HepG2 (cell line): ENCODE results near the gene POLR3K. TPM values are rescaled to one million over a fixed set of nuclear protein-coding genes. Genes with fewer than 3 reads are reported as not detected.

Experiments
- AGO2 ChIP-seq: fragments of 200-400 bp; formaldehyde crosslinking; optimal IDR thresholded peaks from 2 replicates; pipeline ENCODE3; 2017; ENCODE audit warnings: mild to moderate bottlenecking, low read depth, low read length, moderate library complexity
- CENPX ChIP-seq: sonication (generic); formaldehyde crosslinking; IDR thresholded peaks from 2 replicates; pipeline ENCODE4 v1.9.0; 2021; ENCODE audit warnings: mild to moderate bottlenecking, missing genetic modification reagents, moderate library complexity
- ELF1 ChIP-seq: sonication (generic); formaldehyde crosslinking; IDR thresholded peaks from 2 replicates; pipeline ENCODE4 v1.4.0; 2020; ENCODE audit warnings: missing genetic modification reagents
- FOXA3 ChIP-seq: IDR thresholded peaks from 2 replicates; pipeline ENCODE4 v1.6.1; 2016; ENCODE audit warnings: missing genetic modification reagents, missing compliant biosample characterization
- GMEB2 ChIP-seq: IDR thresholded peaks from 2 replicates; pipeline ENCODE4 v1.6.1; 2016; ENCODE audit warnings: missing biosample characterization, missing genetic modification reagents, low read depth
- HOXA7 ChIP-seq: sonication (generic); formaldehyde crosslinking; IDR thresholded peaks from 2 replicates; pipeline ENCODE4 v1.8.1; 2022; ENCODE audit warnings: mild to moderate bottlenecking, missing genetic modification reagents, moderate library complexity
- HOXD1 ChIP-seq: sonication (generic); formaldehyde crosslinking; IDR thresholded peaks from 2 replicates; pipeline ENCODE4 v1.5.0; 2020; ENCODE audit warnings: missing genetic modification reagents
- KAT7 ChIP-seq: IDR thresholded peaks from 2 replicates; pipeline ENCODE4 v1.6.1; 2018; ENCODE audit warnings: borderline replicate concordance, missing compliant biosample characterization
- KDM4B ChIP-seq: sonication (generic); formaldehyde crosslinking; IDR thresholded peaks from 2 replicates; pipeline ENCODE4 v1.4.0; 2020; ENCODE audit warnings: missing genetic modification reagents
- MAF1 ChIP-seq: sonication (generic); formaldehyde crosslinking; IDR thresholded peaks from 2 replicates; pipeline ENCODE4 v1.5.0; 2020; ENCODE audit warnings: missing genetic modification reagents, borderline replicate concordance
- MEIS2 ChIP-seq: sonication (generic); formaldehyde crosslinking; IDR thresholded peaks from 2 replicates; pipeline ENCODE4 v1.9.0; 2021; ENCODE audit warnings: mild to moderate bottlenecking, missing genetic modification reagents
- POLR2G ChIP-seq: fragments of 200-400 bp; formaldehyde crosslinking; IDR thresholded peaks from 2 replicates; pipeline ENCODE4 v1.6.1; 2018; ENCODE audit warnings: mild to moderate bottlenecking, low read depth, low read length, moderate library complexity
- SMAD9 ChIP-seq: sonication (generic); formaldehyde crosslinking; IDR thresholded peaks from 2 replicates; pipeline ENCODE4 v1.5.1; 2020; ENCODE audit warnings: mild to moderate bottlenecking, missing genetic modification reagents
- SP2 ChIP-seq: sonication (generic); formaldehyde crosslinking; IDR thresholded peaks from 2 replicates; pipeline ENCODE4 v1.5.1; 2020; ENCODE audit warnings: mild to moderate bottlenecking, missing genetic modification reagents
- TAF1 ChIP-seq: sonication (generic); formaldehyde crosslinking; IDR thresholded peaks from 2 replicates; pipeline ENCODE4 v1.4.0; 2020; ENCODE audit warnings: missing genetic modification reagents
- ZFP82 ChIP-seq: sonication (generic); formaldehyde crosslinking; IDR thresholded peaks from 2 replicates; pipeline ENCODE4 v1.5.1; 2020; ENCODE audit warnings: mild to moderate bottlenecking, missing genetic modification reagents, borderline replicate concordance
- ZFY ChIP-seq: sonication (generic); formaldehyde crosslinking; IDR thresholded peaks from 2 replicates; pipeline ENCODE4 v1.4.0; 2020; ENCODE audit warnings: missing genetic modification reagents
- ZNF296 ChIP-seq: sonication (generic); formaldehyde crosslinking; conservative IDR thresholded peaks from 2 replicates; pipeline ENCODE4 v1.5.0; 2020; ENCODE audit warnings: mild to moderate bottlenecking, missing genetic modification reagents
- ZNF431 ChIP-seq: sonication (generic); formaldehyde crosslinking; IDR thresholded peaks from 2 replicates; pipeline ENCODE4 v1.9.0; 2022; ENCODE audit warnings: missing genetic modification reagents, low read depth, mild to moderate bottlenecking, borderline replicate concordance
- ZNF501 ChIP-seq: sonication (generic); formaldehyde crosslinking; IDR thresholded peaks from 2 replicates; pipeline ENCODE4 v1.5.1; 2020; ENCODE audit warnings: mild to moderate bottlenecking, moderate library complexity, missing genetic modification reagents
- ZNF644 ChIP-seq: IDR thresholded peaks from 2 replicates; pipeline ENCODE4 v1.6.1; 2016; ENCODE audit warnings: low read depth
- ZNF746 ChIP-seq: sonication (generic); formaldehyde crosslinking; IDR thresholded peaks from 2 replicates; pipeline ENCODE4 v1.8.0; 2022; ENCODE audit warnings: mild to moderate bottlenecking, missing genetic modification reagents
- ZNF790 ChIP-seq: sonication (generic); formaldehyde crosslinking; IDR thresholded peaks from 2 replicates; pipeline ENCODE4 v1.8.0; 2022; ENCODE audit warnings: missing genetic modification reagents, mild to moderate bottlenecking, borderline replicate concordance
- ZNF816 ChIP-seq: sonication (generic); formaldehyde crosslinking; IDR thresholded peaks from 2 replicates; pipeline ENCODE4 v1.8.0; 2022; ENCODE audit warnings: missing genetic modification reagents, mild to moderate bottlenecking, borderline replicate concordance
- ZSCAN22 ChIP-seq: sonication (generic); formaldehyde crosslinking; IDR thresholded peaks from 2 replicates; pipeline ENCODE4 v1.4.0; 2020; ENCODE audit warnings: mild to moderate bottlenecking, missing genetic modification reagents
- polyA plus RNA-seq, 8 experiments: library from polyadenylated mRNA; depleted of rRNA in 3 of 8; stranded (reverse) in 7 of 8; unstranded in 1 of 8; fragments of >200 nt; fragmentation: Illumina TruSeq in 4 of 8; extraction: Trizol in 4 of 8; gene quantifications; 2 replicates each; pipeline versions ENCODE4 v1.2.1 to v1.2.3, GENCODE V29; 2011 to 2016; ENCODE audit warnings: low read depth in 4 of 8, missing spikeins in 1 of 8, mixed read lengths in 1 of 8; ENCODE audit not compliant: insufficient read depth in 1 of 8
- total RNA-seq, 5 experiments: library from RNA; depleted of rRNA; stranded (reverse); fragments of >200 nt; fragmentation: Illumina TruSeq; extraction: Trizol; gene quantifications; 2 replicates each; pipeline ENCODE4 v1.2.3, GENCODE V29; 2016; ENCODE audit warnings: low read depth in 1 of 5
- TF ChIP-seq, protein P1 (sequence below): sonication (generic); formaldehyde crosslinking; IDR thresholded peaks from 2 replicates; pipeline ENCODE4 v1.8.1; 2023; ENCODE audit warnings: mild to moderate bottlenecking, moderate library complexity, missing genetic modification reagents
- TF ChIP-seq, protein P2 (sequence below): sonication (generic); formaldehyde crosslinking; IDR thresholded peaks from 2 replicates; pipeline ENCODE4 v1.5.1; 2020; ENCODE audit warnings: missing genetic modification reagents, mild to moderate bottlenecking, borderline replicate concordance

POLR3K gene
- total and polyA plus RNA-seq, 2 of the 13 experiments (the other 11 are each of a cell fraction or from before 2014, with no cell fraction given) = 14.8 to 18.8 TPM

GRCh38 chr16:71540-72401 lies 18.4 kb upstream of the POLR3K start (continued):
- TF ChIP-seq ZFP82 (CRISPR knock-in tag) (no peak), HOXD1 (no peak), KDM4B (no peak), ZNF431 (no peak), GMEB2 (no peak), HOXA7 (CRISPR knock-in tag) (no peak), CENPX (no peak), ELF1 (CRISPR knock-in tag) (peak; percentile 18; the same call in 1 of the 2 replicates), ZNF296 (CRISPR knock-in tag) (no peak), FOXA3 (CRISPR knock-in tag) (no peak), ZNF816 (CRISPR knock-in tag) (0 out of 2 replicates have a peak, but pooled peaks have one; percentile 34), ZSCAN22 (no peak), ZNF746 (no peak), KAT7 (CRISPR knock-in tag) (no peak), MEIS2 (CRISPR knock-in tag) (no peak), TAF1 (CRISPR knock-in tag) (peak; percentile 24; the same call in 1 of the 2 replicates), ZFY (CRISPR knock-in tag) (peak; percentile 35; the same call in 1 of the 2 replicates), MAF1 (CRISPR knock-in tag) (no peak), SP2 (CRISPR knock-in tag) (no peak), ZNF501 (CRISPR knock-in tag) (peak; percentile 41; the same call in 1 of the 2 replicates), ZNF790 (CRISPR knock-in tag) (no peak), POLR2G (0 out of 2 replicates have a peak, but pooled peaks have one; percentile 27), SMAD9 (CRISPR knock-in tag) (no peak), AGO2 (peak; percentile 73), ZNF644 (CRISPR knock-in tag) (no peak)
- TF ChIP-seq, protein P1, sequence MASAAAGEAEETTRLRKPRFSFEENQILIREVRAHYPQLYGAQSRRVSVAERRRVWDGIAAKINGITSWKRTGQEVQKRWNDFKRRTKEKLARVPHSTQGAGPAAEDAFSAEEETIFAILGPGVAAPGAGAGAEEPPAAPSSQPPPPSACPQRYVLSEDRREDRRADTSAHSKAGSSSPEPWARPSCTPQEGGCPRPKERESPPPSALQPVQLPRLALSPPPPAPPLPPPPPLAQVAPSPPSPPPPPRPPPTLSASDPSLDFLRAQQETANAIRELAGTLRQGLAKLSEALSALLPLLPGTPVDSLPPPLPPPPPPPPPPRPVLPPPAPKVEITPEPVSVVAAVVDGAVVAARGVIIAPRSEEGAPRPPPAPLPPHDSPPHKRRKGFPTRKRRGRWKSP (CRISPR knock-in tag) = 0 out of 2 replicates have a peak, but pooled peaks have one; percentile 40
- TF ChIP-seq, protein P2, sequence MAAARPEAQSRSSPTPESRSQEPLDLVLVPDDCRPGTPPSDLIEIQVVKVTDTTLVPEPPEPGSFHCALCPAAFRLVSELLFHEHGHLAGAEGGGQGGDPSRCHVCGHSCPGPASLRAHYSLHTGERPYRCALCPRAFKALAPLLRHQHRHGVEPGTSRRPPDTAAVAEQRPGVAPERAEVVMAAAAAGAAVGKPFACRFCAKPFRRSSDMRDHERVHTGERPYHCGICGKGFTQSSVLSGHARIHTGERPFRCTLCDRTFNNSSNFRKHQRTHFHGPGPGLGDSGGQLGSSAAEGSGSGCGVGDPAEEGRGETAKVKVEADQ (CRISPR knock-in tag) = no peak
